Activated CD4-positive, alpha-beta T cell treated with anti-CD3 and anti-CD28 coated beads, Interleukin-2, Interleukin-6, amounts not matched to agents 100 ng/mL and 50 ng/mL, durations not matched to agents 16 hours and 8 hours (primary cell): ENCODE data around the gene TMEM174.

Experiments used
- DNase-seq: peaks from one replicate; pipeline ENCODE4 v3.0.0-alpha.2; 2020

TMEM174 gene, protein sequence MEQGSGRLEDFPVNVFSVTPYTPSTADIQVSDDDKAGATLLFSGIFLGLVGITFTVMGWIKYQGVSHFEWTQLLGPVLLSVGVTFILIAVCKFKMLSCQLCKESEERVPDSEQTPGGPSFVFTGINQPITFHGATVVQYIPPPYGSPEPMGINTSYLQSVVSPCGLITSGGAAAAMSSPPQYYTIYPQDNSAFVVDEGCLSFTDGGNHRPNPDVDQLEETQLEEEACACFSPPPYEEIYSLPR

DNA sequence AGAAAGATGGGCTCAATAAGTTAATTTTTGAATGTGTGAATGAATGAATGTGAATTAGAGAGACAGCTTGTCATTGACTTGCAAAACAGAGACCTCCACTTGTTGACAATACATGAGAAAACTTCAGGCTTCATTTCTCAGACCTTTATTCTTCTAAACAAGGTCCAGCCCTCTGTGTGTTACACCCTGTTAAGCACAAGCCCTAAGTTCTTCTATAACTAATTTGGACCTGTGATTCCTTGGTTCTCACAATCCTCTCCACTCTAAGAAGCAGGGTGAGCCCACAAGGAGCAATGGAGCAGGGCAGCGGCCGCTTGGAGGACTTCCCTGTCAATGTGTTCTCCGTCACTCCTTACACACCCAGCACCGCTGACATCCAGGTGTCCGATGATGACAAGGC, at the start of gene TMEM174:
Gene TMEM174 (plus strand): TSS at position 243 of the 400 bp plus-strand sequence. CDS start 51 bp downstream, at position 294.
- DNase-seq = no peak

DNA sequence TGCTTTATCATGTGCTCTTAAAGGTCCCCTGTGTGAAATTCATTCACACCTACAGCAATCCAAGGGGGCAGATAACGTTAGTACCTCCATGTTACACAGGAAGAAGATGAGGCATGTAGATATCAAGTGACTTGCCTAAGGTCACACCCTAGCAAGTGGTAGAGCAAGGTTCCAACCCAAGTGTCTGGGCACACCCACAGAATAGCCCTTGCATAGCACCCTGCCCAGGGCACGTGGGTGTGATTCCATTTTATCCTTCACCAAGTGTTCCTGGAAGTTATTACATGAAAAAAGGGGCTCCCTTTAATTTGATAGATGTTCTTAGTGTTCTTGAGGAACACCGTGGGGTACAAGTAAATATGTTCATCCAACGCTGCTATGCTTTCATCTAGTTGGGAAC, 47.7 kb upstream of the TMEM174 start:
- no peak for DNase-seq

DNA sequence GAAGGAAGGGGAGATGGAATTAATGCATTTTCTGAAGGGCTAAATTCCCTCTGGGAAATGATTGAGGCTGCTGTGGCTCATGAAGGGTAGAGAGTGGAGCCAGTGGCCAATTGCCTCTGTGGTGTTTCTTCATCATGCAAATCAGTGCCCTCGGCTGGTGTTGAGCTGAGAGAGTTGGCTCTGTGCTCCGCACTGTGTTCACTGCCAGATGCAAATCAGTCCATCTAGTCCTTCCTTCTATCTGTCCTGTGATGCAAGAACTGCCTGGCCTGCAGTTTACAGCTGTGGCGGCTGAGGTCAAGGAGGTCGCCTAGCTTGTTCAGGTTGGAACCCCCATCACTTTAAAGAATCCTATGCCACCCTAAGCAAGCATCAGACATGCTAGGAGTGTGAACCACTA, 46.6 kb upstream of the TMEM174 start:
- no peak for DNase-seq

DNA sequence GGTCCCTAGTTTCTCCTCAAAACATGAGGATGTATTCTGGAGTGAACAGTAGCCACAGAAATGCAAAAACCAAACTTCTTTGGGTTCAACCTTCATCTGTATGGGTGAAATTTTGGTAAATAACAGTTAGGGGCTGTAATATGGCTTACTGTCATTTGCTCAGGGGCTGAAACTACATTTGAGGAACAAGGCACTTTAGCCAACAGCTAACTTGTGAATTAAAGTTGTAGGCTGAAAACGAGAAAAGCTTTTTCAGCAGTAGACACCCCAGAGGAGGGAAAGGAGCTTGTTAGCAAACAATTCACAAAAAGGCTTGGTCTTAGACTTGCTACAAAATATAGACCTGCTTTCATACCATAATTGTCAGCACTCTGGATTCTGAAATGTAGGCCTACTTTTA, 46.0 kb upstream of the TMEM174 start:
- DNase-seq = no peak

DNA sequence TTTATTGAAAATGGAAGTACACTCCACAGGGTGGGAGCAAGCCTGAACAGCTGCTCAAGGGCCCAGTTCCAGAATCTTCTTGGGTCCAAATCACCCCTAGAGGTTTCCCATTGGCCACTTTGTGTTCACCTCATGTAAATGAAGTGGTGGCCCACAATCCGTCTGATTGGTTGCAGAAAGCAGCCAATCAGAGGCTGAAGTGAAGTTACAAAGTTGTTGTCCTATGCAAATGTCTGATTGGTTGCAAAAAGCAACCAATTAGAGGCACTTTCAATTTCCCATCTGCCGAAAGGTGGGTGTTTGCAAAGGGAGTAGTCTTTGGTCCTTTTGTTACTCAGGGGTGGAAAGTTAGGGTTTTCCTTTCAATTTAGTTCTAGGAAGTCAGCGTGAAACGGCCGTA, 43.9 kb upstream of the TMEM174 start:
- no peak for DNase-seq

DNA sequence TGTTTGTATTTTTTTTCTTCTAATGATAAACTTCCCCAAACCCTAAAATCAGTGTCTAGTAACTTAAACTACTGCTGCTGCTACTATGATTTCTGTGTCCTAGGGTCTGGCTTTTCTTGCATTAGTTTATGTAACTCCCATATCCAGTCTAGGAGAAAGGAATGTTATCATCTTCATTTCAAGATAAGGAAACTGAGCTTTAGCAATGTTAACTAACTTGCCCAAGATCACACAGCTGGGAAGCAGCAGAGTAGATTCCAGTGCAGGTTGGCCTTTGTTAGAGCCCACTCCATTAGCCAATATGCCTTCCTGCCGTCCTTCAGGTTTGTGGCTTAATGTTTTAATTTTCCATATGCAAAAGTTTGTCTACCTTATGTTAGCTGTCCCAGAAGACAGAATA, 42.2 kb upstream of the TMEM174 start:
- no peak for DNase-seq

DNA sequence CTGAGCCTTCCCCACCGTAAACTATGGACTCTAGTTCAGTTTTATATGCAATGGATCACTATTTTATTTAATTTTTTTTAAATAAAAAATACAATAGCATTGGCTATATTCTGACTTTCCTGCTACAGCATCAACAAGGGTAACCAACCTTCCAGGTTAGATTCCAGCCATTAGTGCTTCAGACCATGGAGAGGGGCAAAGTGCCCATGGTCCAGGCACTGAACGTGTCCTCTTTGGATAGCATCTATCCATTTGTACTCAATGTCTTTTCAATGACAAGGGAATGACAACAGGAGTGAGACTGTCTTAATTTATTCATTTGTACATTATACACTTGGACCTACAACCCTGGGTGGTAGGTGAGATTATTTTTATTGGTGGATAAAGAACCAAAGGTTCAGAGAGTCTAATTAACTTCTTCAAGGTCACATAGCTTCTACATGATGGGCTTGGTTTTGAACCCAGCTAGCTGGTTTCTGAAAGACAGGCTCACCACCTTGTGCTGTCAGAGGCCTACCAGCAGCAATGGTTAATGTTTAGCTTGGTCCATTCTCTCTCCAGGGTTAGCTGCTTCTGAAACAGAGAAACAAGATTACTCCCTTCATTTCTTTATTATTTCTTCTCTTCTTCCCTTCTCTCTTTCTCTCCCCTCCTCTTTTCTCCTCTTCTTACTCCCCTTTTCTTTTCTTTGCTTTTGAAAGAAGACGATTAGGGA, 41.1 kb upstream of the TMEM174 start:
- no peak for DNase-seq

DNA sequence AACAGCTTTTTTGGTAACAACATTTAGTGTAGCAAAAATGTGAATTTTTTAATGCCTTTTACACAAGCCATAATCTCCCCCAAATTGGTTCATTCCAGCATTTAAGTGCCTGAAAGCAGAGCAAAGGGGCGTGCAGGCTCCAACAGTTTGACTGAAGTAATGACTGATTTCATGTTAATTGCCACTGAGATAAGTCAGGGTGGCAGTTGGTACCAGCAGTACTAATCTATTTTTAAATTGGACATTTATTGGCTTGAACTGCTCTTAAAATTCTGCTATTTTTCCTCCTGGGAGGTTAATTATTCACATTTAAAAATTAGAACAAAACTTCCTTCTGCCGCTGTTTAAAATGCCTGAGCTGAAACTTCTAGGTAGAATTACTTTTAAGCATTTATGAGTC, 40.2 kb upstream of the TMEM174 start:
- DNase-seq = no peak

DNA sequence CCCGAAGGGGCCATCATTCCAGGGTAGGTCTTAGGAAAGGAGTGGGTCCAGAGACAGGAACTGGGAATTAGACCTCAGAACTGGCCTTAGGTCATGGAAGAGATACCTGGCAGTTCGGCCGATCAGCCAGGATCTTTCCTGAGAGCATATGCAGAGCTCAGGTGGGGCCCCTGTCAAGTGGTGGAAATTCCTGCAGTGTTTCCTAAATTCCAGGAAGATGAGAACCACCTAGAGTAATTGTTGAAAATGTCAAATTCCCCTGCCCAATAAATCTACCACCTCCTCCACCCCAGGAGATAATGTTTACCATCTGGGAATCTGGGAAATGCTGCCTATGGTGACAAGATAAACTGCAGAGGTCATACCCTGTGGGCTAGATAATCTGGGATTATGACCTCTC, 38.0 kb upstream of the TMEM174 start:
- no peak for DNase-seq

DNA sequence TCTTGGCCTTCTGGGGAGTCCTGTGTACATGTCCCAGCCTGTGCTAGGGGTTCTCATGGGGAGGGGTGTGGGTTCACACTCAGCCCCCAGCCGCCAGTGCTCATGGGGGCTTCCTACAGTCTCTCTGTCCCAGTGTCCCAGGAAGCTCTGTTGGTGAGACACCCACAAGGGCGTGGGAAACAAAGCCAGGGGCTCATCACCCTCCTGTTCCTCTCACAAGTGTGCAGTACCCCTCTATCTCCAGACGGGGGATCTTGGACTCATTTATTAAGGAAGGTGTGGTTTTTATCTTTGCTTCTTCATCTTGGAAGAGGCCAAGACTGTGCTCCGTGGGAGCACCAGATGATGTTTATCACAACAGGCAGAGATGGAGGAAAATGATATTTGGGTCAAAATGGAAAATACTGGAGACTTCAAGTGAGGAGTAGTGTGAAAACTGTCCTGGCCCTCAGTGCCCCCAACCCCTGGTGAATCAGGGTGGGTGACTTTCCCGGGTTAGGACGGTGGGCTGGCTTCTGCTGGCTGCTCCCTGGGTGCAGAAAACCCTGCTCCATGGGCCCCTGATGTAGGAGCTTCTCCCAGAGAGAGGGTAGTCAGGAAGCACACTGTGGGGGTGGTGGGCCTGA, 37.5 kb upstream of the TMEM174 start:
- DNase-seq = peak; percentile 20

DNA sequence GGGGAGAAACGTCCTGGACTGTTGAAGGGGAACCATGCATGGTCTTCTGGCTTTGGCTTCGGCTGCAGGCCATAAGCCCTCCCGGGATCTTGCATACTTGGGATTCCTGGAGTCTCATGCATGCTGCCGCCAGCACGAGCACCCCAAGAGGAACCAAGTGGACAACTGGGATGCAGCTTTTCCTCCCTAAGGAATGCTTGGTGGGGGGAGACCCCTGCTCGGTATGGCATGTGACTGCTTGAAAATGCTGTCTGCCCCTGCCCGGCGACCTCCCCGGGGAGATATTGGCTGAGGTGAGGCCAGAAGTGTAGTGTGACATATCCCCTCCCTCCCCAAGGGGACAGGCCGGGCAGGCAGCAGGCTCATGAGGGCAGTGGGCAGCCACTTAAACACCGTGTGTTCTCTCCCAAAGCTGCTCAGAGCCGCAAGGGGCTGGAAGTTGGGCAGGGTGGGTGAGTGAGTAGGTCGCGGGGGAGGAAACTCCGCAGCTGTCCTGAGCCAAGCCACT, 36.9 kb upstream of the TMEM174 start:
- no peak for DNase-seq

DNA sequence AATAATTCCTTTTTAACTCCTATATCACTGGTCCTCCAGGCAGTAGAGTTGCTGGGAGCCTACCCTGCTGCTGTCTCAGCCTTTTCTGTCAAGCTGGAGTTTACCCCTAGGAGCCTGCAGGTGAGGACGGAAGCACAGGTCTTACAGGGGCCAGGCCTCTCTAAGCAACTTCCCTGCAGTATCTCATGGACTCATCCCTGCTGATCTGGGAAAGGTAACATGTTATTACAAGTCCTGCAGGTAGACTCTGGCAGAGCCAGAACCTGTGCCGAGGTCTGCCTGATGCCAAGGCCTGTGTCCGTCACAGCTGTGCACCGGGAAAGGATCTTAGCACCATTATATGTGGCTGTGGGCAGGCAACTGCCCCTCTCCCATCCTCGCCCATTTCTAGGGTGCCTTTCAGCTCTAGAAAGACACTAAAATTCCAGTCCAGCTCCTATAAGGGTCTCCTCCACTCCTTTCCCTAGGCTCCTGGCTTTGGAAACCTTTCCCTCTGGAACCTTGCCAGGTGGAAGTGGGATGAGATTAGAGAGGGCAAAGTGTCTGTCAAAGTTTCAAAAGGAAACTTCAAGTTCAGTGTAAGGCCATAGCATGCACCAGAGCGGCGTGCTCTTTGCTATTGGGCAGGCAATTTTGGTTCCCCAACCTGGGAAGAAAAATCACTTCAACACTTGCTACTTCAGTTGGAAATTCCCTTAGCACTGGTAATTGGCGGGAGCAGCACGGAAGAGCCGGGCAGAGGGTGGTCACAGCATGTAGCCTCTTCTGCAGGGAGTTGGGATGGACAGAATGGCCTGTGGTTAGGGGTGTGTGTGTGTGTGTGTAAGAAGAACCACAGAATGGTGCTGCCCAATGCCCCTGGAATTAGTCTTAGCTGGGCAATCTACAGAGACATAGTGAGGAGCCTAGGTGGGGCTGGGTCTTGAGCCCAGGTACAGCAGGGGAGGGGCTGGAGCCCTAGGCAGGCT, 35.1 kb upstream of the TMEM174 start:
- no peak for DNase-seq

DNA sequence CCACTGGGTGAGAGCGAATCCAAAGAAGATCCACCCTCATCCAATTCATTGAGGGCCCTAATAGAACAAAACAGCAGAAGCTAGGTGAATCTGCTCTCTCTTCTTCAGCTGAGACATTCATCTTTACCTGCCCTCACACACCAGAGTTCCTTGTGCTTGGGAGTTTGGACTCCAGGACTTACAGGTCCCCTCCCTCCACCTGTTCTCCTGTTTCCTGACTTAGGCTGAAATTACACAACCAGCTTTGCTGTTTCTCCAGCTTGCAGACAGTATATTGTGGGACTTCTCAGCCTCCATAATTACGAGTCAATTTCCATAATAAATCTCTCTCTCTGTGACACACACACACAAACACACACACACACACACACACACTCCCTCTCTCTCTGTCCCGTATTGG, 33.5 kb upstream of the TMEM174 start:
- no peak for DNase-seq

DNA sequence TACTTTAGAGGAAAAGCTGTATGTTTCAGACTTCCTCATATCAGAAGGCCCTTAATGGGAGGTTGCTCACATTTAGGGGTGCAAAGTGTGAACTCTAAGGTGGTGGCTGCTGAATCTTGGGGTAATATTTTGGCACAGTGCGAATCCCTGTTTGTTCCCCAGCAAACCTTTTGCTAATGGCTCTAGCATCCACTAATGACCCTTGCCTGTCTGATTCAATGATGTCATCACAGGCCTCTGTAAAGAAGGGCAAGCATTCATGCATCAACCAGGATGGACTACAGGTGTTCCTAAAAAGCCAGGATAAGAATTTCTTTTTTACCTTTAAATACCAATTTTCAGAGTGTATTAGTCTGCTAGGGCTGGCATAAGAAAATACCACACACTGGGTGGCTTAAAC, 32.2 kb upstream of the TMEM174 start:
- no peak for DNase-seq

DNA sequence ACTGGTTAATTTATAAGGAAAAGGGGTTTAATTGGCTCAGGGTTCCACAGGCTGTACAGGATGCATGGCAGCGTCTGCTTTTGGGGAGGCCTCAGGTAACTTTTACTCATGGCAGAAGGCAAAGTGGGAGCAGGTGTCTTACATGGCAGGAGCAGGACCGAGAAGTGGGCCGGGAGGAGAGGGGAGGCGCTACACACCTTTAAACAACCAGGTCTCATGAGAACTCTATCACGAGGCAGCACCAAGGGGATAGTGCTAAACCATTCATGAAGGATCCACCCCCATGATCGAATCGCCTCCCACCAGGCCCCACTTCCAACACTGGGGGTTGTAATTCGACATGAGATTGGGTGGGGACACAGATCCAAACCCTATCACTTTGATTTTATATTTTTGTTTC, 31.0 kb upstream of the TMEM174 start:
- DNase-seq = no peak

DNA sequence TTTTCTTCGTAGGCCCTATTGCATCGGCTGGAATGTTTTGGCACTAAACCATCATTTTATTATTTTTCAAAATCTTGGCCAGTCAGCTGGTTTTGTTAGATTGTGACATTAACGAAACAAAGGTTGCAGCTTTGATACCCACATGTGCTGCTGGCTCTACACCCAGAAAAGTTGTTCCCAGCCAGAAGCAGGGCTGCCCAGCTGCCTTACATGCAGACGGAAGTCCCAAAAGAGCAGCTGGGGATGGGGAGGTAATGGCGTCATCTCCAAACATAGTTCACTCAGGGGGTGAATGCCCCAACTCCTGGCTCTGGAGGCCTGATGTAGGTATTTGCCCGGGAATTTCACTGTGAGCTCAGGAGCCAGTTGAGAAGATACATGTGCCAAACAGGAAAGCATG, 29.3 kb upstream of the TMEM174 start:
- no peak for DNase-seq

DNA sequence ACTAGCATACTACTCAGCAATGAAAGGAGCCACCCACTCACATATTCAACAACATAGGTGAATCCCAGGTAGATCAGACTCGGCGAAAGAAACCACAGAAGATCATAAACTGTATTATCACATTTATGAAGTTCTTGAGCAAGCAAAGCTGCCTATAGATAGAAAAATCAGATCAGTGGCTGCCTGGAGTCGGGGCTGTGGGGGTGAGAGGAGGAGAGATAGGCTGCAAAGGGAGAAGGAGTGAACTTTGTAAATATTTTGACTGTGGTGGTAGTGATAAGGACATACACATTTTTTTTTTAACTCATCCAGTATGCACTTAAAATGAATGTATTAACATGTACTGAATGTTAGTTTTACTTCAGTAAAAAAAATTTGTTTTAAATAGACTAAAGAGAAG, 23.5 kb upstream of the TMEM174 start:
- DNase-seq = no peak

DNA sequence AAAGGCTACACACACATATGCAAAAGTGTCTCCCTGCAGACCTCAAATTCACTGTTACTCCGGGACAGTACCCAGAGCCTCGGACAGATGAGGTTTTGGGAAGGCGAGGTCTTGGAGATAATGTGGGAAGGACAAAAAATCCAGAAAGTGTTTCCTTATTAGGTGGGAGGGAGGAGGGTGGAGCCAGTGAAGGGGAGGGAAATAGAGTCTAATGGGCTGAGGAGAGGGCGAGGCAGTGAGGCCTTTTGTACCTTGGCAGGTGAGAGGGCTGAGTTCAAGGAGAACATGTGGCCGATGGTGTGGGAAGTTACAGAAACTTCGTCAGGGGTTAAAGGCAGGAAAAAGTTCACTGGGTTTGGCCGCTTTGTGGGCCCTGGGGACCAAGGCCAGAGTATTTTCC, 22.1 kb upstream of the TMEM174 start:
- DNase-seq = no peak

DNA sequence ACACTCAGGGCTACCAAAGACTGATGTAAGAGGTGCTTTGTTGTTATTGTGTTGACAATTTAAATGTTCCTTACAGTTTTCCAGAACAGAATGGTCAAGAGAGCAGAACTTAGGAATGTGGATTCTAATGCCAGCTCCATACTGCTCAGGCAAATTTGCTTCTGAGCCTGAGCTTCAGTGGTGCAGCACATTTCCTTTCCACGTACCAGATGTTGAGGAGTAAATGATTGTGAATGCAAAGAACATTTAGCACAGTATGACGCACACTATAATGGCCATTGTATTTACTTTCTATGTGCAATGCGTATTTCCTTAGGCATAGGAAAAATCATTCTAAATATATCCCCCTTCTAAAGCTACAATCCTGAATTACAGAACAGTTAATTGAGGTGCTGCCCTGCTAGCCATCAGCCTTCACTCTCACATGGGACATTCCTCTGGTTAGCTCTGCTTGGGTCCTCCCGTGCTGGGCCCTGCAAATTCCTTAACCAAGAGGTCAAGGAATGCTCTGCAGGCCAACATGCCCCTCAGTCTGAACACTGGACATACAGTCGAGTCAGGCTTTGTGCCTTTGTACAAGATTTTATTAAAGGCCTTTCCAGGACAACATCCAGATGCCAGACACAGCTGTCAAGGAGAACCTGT, 21.1 kb upstream of the TMEM174 start:
- DNase-seq = no peak

DNA sequence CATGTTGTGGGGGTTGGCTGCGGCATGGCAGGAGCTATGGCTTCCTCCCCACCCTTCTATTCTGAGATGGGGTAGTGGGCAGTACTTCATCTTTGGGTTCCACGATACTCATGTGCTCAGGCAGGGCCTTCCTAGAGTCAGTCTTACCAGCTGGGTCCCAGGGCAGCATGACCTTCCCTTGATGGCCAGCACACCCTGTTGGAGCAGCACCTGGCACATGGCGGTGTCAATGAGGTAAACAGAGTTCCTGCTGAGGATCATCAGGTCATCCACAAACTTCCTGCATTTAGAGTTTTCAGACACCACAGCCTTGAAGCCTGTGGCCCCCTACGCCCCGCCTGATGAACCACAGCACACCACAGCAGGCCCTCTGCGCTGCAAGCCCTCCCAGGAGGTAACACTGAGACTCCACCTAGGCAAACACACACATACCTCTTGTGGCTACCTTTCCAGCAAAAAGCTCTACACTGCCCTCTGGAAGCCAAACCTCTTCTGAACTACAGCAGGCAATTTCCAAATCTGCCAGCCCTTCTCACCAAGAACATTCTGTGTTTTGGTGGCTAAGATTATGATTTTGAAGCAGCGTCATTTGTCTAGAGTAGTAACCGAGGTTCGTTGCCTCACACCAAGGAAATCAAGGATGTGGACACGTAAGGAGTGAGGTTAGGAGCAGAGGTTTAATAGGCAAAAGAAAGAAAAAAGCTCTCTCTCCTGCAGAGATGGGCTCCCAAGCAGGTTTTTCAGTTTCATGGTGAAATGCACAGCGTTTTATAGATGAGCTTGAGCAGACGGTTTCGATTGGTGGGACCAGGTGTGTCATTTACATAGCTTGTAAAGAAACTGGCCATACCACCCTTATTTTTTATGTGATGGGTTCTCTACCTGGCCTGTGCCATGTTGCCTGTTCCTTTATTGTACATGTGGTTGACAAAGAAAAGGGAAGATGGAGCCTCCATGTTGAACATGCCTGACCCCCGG, 20.3 kb upstream of the TMEM174 start:
- DNase-seq = no peak

DNA sequence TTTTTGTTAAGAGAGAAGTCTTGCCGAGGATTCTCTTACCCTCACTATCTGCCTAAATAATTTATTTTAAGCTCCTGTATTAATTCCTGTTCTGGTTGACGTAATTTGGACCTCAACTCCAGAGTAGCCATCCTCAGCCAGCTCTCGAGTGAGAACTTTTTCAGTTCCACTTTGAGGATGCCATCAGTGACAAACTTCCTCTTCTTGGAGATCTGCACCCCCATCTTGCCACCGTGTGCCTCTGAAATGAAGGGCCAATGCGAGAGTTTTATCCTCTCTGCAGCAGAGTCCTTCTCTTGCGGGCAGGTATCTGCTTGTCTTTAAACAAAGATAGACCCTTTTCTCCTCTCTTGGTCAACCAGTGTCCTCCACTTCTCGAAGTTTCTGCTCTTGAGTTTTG, 19.5 kb upstream of the TMEM174 start:
- no peak for DNase-seq
